ENCODE measurements around the gene RPL37.
A peak's percentile ranks its signal among the peaks of the same experiment; 100 is the strongest.
"Not testable (repeated sequence)": the region's sequence is repeated elsewhere in the genome, so short reads cannot be mapped to it uniquely, and the experiment has no call there.

RPL37 gene

GRCh38 chr5:40834391-40834848 is 602 bp downstream of the RPL37 start:
- peak; percentile 13 to 18 for DNase-seq (ENCODE audit: low read depth in 2 of 2, low spot score in 1 of 2)

- no peak for DNase-seq (ENCODE audit: low read depth in 2 of 2, low spot score in 1 of 2)
Measured at GRCh38 chr5:40833712-40834229, 1.3 kb downstream of the RPL37 start.

GRCh38 chr5:40832345-40832744 is 2.7 kb downstream of the RPL37 start:
- DNase-seq (ENCODE audit: low read depth in 2 of 2, low spot score in 1 of 2): no peak

- DNase-seq (ENCODE audit: low read depth in 2 of 2, low spot score in 1 of 2): no peak
Measured at GRCh38 chr5:40831346-40832210, 3.4 kb downstream of the RPL37 start.

GRCh38 chr5:40829748-40830533 is 5.1 kb downstream of the RPL37 start:
- no peak for DNase-seq (ENCODE audit: low read depth in 2 of 2, low spot score in 1 of 2)

GRCh38 chr5:40828690-40829661 is 6.0 kb downstream of the RPL37 start:
- no peak for DNase-seq (ENCODE audit: low read depth in 2 of 2, low spot score in 1 of 2)

- no peak for DNase-seq (ENCODE audit: low read depth in 2 of 2, low spot score in 1 of 2)
Measured at GRCh38 chr5:40828021-40828631, 6.9 kb downstream of the RPL37 start.

GRCh38 chr5:40827188-40827977 is 7.6 kb downstream of the RPL37 start:
- DNase-seq (ENCODE audit: low read depth in 2 of 2, low spot score in 1 of 2): no peak

- no peak for DNase-seq (ENCODE audit: low read depth in 2 of 2, low spot score in 1 of 2)
Measured at GRCh38 chr5:40826489-40827187, 8.4 kb downstream of the RPL37 start.

GRCh38 chr5:40825461-40826043 is 9.5 kb downstream of the RPL37 start:
- not testable (repeated sequence) for DNase-seq (ENCODE audit: low read depth in 2 of 2, low spot score in 1 of 2)

- DNase-seq (ENCODE audit: low read depth in 2 of 2, low spot score in 1 of 2): no peak
Measured at GRCh38 chr5:40823459-40823858, 11.6 kb downstream of the RPL37 start.

GRCh38 chr5:40813698-40814281 is 21.2 kb downstream of the RPL37 start:
- DNase-seq (ENCODE audit: low read depth in 2 of 2, low spot score in 1 of 2): no peak

GRCh38 chr5:40812125-40812524 is 22.9 kb downstream of the RPL37 start:
- no peak for DNase-seq (ENCODE audit: low read depth in 2 of 2, low spot score in 1 of 2)

- no peak for DNase-seq (ENCODE audit: low read depth in 2 of 2, low spot score in 1 of 2)
Measured at GRCh38 chr5:40801771-40802562, 33.1 kb downstream of the RPL37 start.

GRCh38 chr5:40799258-40799657 is 35.8 kb downstream of the RPL37 start:
- no peak for DNase-seq (ENCODE audit: low read depth in 2 of 2, low spot score in 1 of 2)

- DNase-seq (ENCODE audit: low read depth in 2 of 2, low spot score in 1 of 2): no peak
Measured at GRCh38 chr5:40798801-40799210, 36.2 kb downstream of the RPL37 start.
